Neural progenitor cell (in vitro differentiated cells): Measurements from ENCODE around the gene ARHGAP28. TPM values are rescaled to one million over a fixed set of nuclear protein-coding genes. Genes with fewer than 3 reads are reported as not detected.
A peak's percentile ranks its signal among the peaks of the same experiment; 100 is the strongest.

Experiments used
- DNase-seq: peaks from one replicate; pipeline ENCODE4 v3.0.0-alpha.2; 2016; ENCODE audit warnings: low spot score
- H2AFZ ChIP-seq: fragments of 200-600 bp; sonication (generic); replicated peaks from 2 replicates; pipeline ENCODE4 v1.6.1; 2016; ENCODE audit warnings: antibody characterized with exemption
- H3F3A ChIP-seq: fragments of 200-600 bp; sonication (generic); 2 replicates; pipeline ENCODE4 v1.6.1; 2016; ENCODE audit warnings: antibody characterized with exemption, low read depth
- H3K27ac ChIP-seq: fragments of 200-600 bp; sonication (generic); 2 replicates; pipeline ENCODE4 v1.5.1; 2016; ENCODE audit warnings: mild to moderate bottlenecking
- H3K27me3 ChIP-seq: fragments of 200-600 bp; sonication (generic); 2 replicates; pipeline ENCODE4 v1.6.1; 2016; ENCODE audit warnings: mild to moderate bottlenecking, moderate library complexity
- H3K36me3 ChIP-seq: fragments of 200-600 bp; sonication (generic); 2 replicates; pipeline ENCODE4 v1.5.1; 2016
- H3K4me1 ChIP-seq: fragments of 200-600 bp; sonication (generic); 2 replicates; pipeline ENCODE4 v1.6.1; 2016; ENCODE audit warnings: mixed run types
- H3K4me2 ChIP-seq: fragments of 200-600 bp; sonication (generic); 2 replicates; pipeline ENCODE4 v1.6.1; 2016
- H3K4me3 ChIP-seq: fragments of 200-600 bp; sonication (generic); 2 replicates; pipeline ENCODE4 v1.5.1; 2016
- H3K79me2 ChIP-seq: fragments of 200-600 bp; sonication (generic); 2 replicates; pipeline ENCODE4 v1.6.1; 2016; ENCODE audit warnings: low read depth
- H3K9ac ChIP-seq: fragments of 200-600 bp; sonication (generic); 2 replicates; pipeline ENCODE4 v1.6.1; 2016
- H3K9me3 ChIP-seq: fragments of 200-600 bp; sonication (generic); 2 replicates; pipeline ENCODE4 v1.5.1; 2016; ENCODE audit warnings: low read depth
- H4K20me1 ChIP-seq: fragments of 200-600 bp; sonication (generic); 2 replicates; pipeline ENCODE4 v1.6.1; 2016; ENCODE audit warnings: low read depth
- H3K27ac Mint-ChIP-seq: 3 replicates; pipeline ENCODE4 v1.8.0; 2021; ENCODE audit warnings: mixed read lengths
- H3K27me3 Mint-ChIP-seq: 2 replicates; pipeline ENCODE4 v1.8.0; 2022; ENCODE audit warnings: low read depth, mild to moderate bottlenecking, inconsistent platforms, moderate library complexity, mixed read lengths; ENCODE audit not compliant: insufficient read depth
- H3K36me3 Mint-ChIP-seq: 3 replicates; pipeline ENCODE4 v1.8.0; 2021; ENCODE audit warnings: mixed read lengths
- H3K4me1 Mint-ChIP-seq: 3 replicates; pipeline ENCODE4 v1.8.0; 2021; ENCODE audit warnings: mixed read lengths
- H3K4me3 Mint-ChIP-seq: 3 replicates; pipeline ENCODE4 v1.8.0; 2021; ENCODE audit warnings: mild to moderate bottlenecking, moderate library complexity, mixed read lengths
- H3K9me3 Mint-ChIP-seq: 3 replicates; pipeline ENCODE4 v1.8.0; 2020; ENCODE audit warnings: mixed read lengths
- CTCF ChIP-seq: fragments of 200-600 bp; sonication (generic); IDR thresholded peaks from 2 replicates; pipeline ENCODE4 v1.5.1; 2017; ENCODE audit warnings: antibody characterized with exemption, mild to moderate bottlenecking
- EZH2 ChIP-seq: fragments of 200-600 bp; sonication (generic); IDR thresholded peaks from 2 replicates; pipeline ENCODE4 v1.6.1; 2017; ENCODE audit warnings: antibody characterized with exemption, mild to moderate bottlenecking, moderate library complexity
- EZH2phosphoT487 ChIP-seq: fragments of 200-600 bp; sonication (generic); IDR thresholded peaks from 2 replicates; pipeline ENCODE4 v1.6.1; 2017; ENCODE audit warnings: antibody characterized with exemption
- total RNA-seq: library from RNA; depleted of rRNA; stranded (reverse); fragments of >200 nt; gene quantifications from 2 replicates; pipeline ENCODE4 v1.2.3, GENCODE V29; 2015; ENCODE audit warnings: low replicate concordance

The ARHGAP28 gene
- total RNA-seq, 1 donor from 2014 or later, result 25.7 TPM

GRCh38 chr18:6746386-6746960, 17.0 kb downstream of the ARHGAP28 start:
- DNase-seq, result no peak
- Histone ChIP-seq H3K27ac (no peak overlapping the region), H3K4me1 (peaks cover 4% of the 10 kb centered on the region), H3K36me3 (no peaks in the 10 kb centered on the region), H3K4me3 (no peak overlapping the region), H3K9ac (no peak overlapping the region), H4K20me1 (no peaks in the 10 kb centered on the region), H2AFZ (no peak overlapping the region), H3F3A (no peaks in the 10 kb centered on the region), H3K79me2 (no peaks in the 10 kb centered on the region), H3K27me3 (no peaks in the 10 kb centered on the region), H3K9me3 (no peaks in the 10 kb centered on the region), H3K4me2 (no peak overlapping the region)
- TF ChIP-seq EZH2phosphoT487, result no peak
- no peak for TF ChIP-seq EZH2
- no peak for TF ChIP-seq CTCF
- Mint-ChIP-seq H3K36me3 (peaks cover 28% of the 10 kb centered on the region), H3K27me3 (no peaks in the 10 kb centered on the region), H3K4me1 (peaks cover 33% of the 10 kb centered on the region), H3K9me3 (peaks cover 32% of the 10 kb centered on the region), H3K27ac (no peak overlapping the region), H3K4me3 (no peak overlapping the region)

GRCh38 chr18:6747646-6748045, 18.1 kb downstream of the ARHGAP28 start:
- H3K4me2 ChIP-seq, result no peak overlapping the region
- no peak overlapping the region for H2AFZ ChIP-seq
- H3K79me2 ChIP-seq, result no peaks in the 10 kb centered on the region
- DNase-seq, result no peak
- no peaks in the 10 kb centered on the region for H3K27me3 ChIP-seq
- no peaks in the 10 kb centered on the region for H3K36me3 ChIP-seq
- H3K9ac ChIP-seq, result no peak overlapping the region
- H3K27ac ChIP-seq, result no peak overlapping the region
- peaks cover 33% of the 10 kb centered on the region for H3K4me1 Mint-ChIP-seq
- H3F3A ChIP-seq, result peaks cover 8% of the 10 kb centered on the region
- TF ChIP-seq EZH2phosphoT487 (no peak), EZH2 (no peak), CTCF (no peak)
- H3K4me3 ChIP-seq, result no peak overlapping the region
- peaks cover 32% of the 10 kb centered on the region for H3K9me3 Mint-ChIP-seq
- no peak overlapping the region for H3K27ac Mint-ChIP-seq
- H3K9me3 ChIP-seq, result no peaks in the 10 kb centered on the region
- H4K20me1 ChIP-seq, result peaks cover 6% of the 10 kb centered on the region
- H3K4me1 ChIP-seq, result peaks cover 15% of the 10 kb centered on the region
- peaks cover 22% of the 10 kb centered on the region for H3K36me3 Mint-ChIP-seq
- H3K27me3 Mint-ChIP-seq, result no peaks in the 10 kb centered on the region
- no peak overlapping the region for H3K4me3 Mint-ChIP-seq

GRCh38 chr18:6748241-6748640, 18.7 kb downstream of the ARHGAP28 start:
- Mint-ChIP-seq H3K4me3 (no peak overlapping the region), H3K27ac (peak overlapping the region; percentile 65)
- H3K4me2 ChIP-seq, result no peak overlapping the region

More at GRCh38 chr18:6748241-6748640, 18.7 kb downstream of the ARHGAP28 start:
- Histone ChIP-seq H3K9me3 (no peaks in the 10 kb centered on the region), H3K9ac (no peak overlapping the region), H3K36me3 (no peaks in the 10 kb centered on the region), H3K4me3 (no peak overlapping the region), H3K4me1 (peaks cover 19% of the 10 kb centered on the region), H4K20me1 (peaks cover 6% of the 10 kb centered on the region), H3K79me2 (no peaks in the 10 kb centered on the region), H3F3A (peaks cover 8% of the 10 kb centered on the region), H2AFZ (no peak overlapping the region), H3K27me3 (no peaks in the 10 kb centered on the region), H3K27ac (no peak overlapping the region)
- Mint-ChIP-seq H3K36me3 (peaks cover 20% of the 10 kb centered on the region), H3K4me1 (peaks cover 34% of the 10 kb centered on the region), H3K9me3 (peaks cover 32% of the 10 kb centered on the region), H3K27me3 (no peaks in the 10 kb centered on the region)
- TF ChIP-seq EZH2phosphoT487 (no peak), CTCF (no peak), EZH2 (no peak)
- DNase-seq, result no peak
